Retinal pigment epithelial cell (primary cell): Measurements from ENCODE around the gene CTU2.
A peak's percentile ranks its signal among the peaks of the same experiment; 100 is the strongest.

Experiments
- DNase-seq: peaks from one replicate; pipeline ENCODE4 v3.0.0-alpha.2; 2010; ENCODE audit warnings: low read depth
- H3K4me3 ChIP-seq: 2 replicates; pipeline ENCODE4 v1.5.1; 2011; ENCODE audit warnings: mild to moderate bottlenecking, low read length, control low read depth, moderate library complexity
- CTCF ChIP-seq: conservative IDR thresholded peaks from 2 replicates; pipeline ENCODE4 v1.5.1; 2011; ENCODE audit warnings: low read depth, low read length, control low read depth, inconsistent platforms

Gene CTU2

DNA sequence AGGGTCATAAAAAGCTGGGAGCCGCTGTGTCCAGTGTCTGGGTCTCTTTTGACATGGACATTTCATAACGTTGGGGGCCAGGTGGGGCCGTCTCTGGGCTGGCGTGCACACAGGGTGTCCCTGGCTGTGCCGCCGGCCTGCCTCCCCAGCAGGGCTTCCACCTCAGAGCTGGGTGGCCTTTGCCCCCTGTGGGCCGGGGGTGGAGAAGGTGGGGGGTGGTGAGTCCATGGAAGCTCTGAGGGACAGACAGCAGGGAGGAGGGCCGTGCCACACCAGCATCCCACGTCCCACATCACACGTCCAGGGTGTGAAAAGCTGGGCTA lies 19.1 kb upstream of the CTU2 start:
- DNase-seq = no peak
- H3K4me3 ChIP-seq = no peak overlapping the region
- TF ChIP-seq CTCF = no peak

DNA sequence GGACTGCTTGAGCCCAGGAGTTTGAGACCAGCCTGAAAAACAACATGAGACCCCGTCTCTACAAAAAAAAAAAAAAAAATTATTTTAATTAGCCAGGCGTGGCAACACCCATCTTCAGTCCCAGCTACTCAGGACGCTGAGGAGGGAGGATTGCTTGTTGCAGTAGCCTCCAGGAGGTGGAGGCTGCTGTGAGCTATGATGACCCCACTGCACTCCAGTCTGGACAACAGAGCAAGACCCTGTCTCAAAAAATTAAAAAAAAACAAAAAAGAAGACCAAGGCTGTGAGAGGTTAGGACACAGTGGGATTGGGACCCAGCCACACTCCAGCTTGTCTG lies 18.7 kb upstream of the CTU2 start:
- no peak for TF ChIP-seq CTCF
- no peak for DNase-seq
- no peak overlapping the region for H3K4me3 ChIP-seq

GRCh38 chr16:88688013-88688778 lies 18.1 kb upstream of the CTU2 start:
- DNase-seq = peak; percentile 22
- H3K4me3 ChIP-seq = no peak overlapping the region
- no peak for TF ChIP-seq CTCF

DNA sequence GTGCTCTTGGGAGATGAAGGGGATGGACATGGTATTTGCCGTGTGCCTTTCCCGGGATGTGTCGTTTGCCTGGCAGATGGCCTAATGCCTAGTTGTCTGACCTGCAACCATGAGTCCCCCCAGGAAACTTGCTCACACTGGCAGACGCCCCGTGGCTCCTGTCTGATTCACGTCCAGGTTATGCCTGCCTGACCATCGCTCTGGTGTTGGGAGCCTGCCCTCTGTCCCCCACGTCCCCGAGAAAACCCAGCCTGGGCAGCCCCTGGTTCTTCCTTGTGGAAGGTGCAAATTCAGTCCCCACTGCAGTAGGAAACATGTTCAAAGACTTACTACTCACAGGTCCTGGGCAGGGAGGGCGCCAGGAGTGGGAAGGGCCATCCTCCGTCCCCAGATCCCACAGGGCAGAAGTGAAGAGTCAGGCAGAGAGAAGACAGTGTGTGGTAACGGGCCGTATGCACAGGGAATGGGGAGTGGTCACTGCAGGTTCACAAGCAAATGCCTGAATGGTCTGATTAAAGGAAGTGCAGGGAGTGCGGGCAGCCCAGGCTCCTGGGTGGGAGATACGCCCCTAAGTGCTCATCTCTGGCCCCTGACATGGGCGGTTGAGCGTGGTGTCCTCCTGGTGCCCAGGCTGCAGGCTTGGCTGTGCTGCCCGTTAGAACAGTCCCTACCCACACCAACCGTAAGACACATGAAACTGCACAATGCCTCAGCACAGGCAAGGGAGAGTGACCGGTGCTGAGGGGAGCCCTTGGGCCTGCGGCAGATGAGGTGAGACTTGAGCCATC lies 15.8 kb upstream of the CTU2 start:
- no peak for TF ChIP-seq CTCF
- no peak for DNase-seq
- H3K4me3 ChIP-seq = no peak overlapping the region

- no peak for TF ChIP-seq CTCF
- DNase-seq = no peak
- no peak overlapping the region for H3K4me3 ChIP-seq
Observed at GRCh38 chr16:88691129-88691813, 15.0 kb upstream of the CTU2 start.

- H3K4me3 ChIP-seq = no peak overlapping the region
- DNase-seq = no peak
- TF ChIP-seq CTCF = no peak
Observed at GRCh38 chr16:88691924-88692560, 14.3 kb upstream of the CTU2 start.
